Esophagus muscularis mucosa (tissue), 4 donors: Measurements from ENCODE around the gene MAST3. TPM values are rescaled to one million over a fixed set of nuclear protein-coding genes. Genes with fewer than 3 reads are reported as not detected.

Source experiments
- DNase-seq: peaks from one replicate; pipeline ENCODE4 v3.0.0-alpha.2; 2017; ENCODE audit errors: extremely low spot score
- H3K27ac ChIP-seq, 4 donors: fragments of 200-600 bp; sonication (generic); replicated peaks in 1 of 4; 1 replicate in 3 of 4; 2 replicates in 1 of 4; pipeline ENCODE4 v1.5.1; 2016 to 2019; ENCODE audit warnings: mild to moderate bottlenecking in 1 of 4
- H3K27me3 ChIP-seq, 4 donors: fragments of 200-600 bp; sonication (generic); one replicate each; pipeline versions ENCODE4 v1.5.1 to v1.6.0; 2016 to 2019
- H3K36me3 ChIP-seq, 4 donors: fragments of 200-600 bp; sonication (generic); one replicate each; pipeline ENCODE4 v1.5.1; 2016 to 2019
- H3K4me1 ChIP-seq, 4 donors: fragments of 200-600 bp; sonication (generic); one replicate each; pipeline ENCODE4 v1.5.1; 2016 to 2019
- H3K4me3 ChIP-seq, 4 donors: fragments of 200-600 bp; sonication (generic); 1 replicate in 2 of 4; 2 replicates in 2 of 4; pipeline ENCODE4 v1.5.1; 2016 to 2019; ENCODE audit warnings: mild to moderate bottlenecking in 4 of 4, moderate library complexity in 1 of 4
- H3K9me3 ChIP-seq, 4 donors: fragments of 200-600 bp; sonication (generic); 1 replicate in 3 of 4; 2 replicates in 1 of 4; pipeline ENCODE4 v1.5.1; 2016 to 2019
- EP300 ChIP-seq: sonication (generic); formaldehyde crosslinking; IDR thresholded peaks from one replicate; pipeline ENCODE4 v1.6.1; 2017; ENCODE audit warnings: antibody characterized with exemption
- POLR2A ChIP-seq: fragments of 450-650 bp; IDR thresholded peaks from one replicate; pipeline ENCODE4 v1.6.1; 2017; ENCODE audit warnings: antibody characterized with exemption, moderate library complexity, mild to moderate bottlenecking, low read depth
- POLR2AphosphoS5 ChIP-seq, 2 donors: sonication (generic); formaldehyde crosslinking; IDR thresholded peaks; one replicate each; pipeline ENCODE4 v1.6.1; 2017; ENCODE audit warnings: antibody characterized with exemption in 2 of 2
- WGBS: methylation state at CpG from one replicate; pipeline ENCODE4 v1.1.5; 2018; 5-methylcytosine and 5-hydroxymethylcytosine counted together
- intact Hi-C: fragments of 100-400 bp; cut with DNase I; formaldehyde crosslinking; loops from one replicate; pipeline ENCODE4 v1.15.1; 2023
- total RNA-seq, 4 donors: library from RNA; depleted of rRNA; stranded (reverse); fragments of >200 nt; gene quantifications; one replicate each; pipeline versions ENCODE4 v1.1.0 to v1.2.1, GENCODE V29; 2016
- TF ChIP-seq, protein P1 (sequence below), 3 experiments: fragments of 200-600 bp in 2 of 3; fragments of 450-650 bp in 1 of 3; sonication (generic) in 2 of 3; IDR thresholded peaks; one replicate each; pipeline ENCODE4 v1.5.1; 2017 to 2019; ENCODE audit warnings: antibody characterized with exemption in 3 of 3, mild to moderate bottlenecking in 2 of 3, moderate library complexity in 1 of 3

Gene MAST3
- total RNA-seq, 4 donors from 2014 or later, result 5.0 to 8.5 (median 6.4) TPM

DNA sequence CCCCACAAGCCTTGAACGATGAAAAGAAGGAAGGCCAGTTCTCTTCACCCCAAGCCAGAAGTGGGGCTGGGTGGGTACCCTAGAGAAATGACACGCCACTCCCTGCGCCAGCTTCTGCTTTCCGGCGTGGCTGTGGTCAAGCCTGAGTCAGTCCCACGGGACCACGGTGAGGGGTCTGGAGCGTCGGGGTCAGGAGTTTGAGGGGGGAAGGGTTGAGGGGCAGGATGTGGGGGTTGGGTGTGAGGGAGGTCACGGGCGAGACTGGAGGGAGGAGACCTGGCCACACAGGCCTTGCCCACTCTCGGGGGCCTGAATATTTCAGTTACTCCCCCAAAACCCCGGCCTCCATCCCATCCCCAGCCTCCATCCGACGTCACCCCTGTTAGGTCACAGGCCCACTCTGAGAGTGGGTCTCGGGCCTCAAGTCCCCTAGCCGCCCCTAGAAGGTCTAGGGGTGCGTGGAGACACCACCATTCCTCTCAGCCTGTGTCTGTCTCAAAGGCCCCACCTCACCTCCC, 75.5 kb downstream of the MAST3 start:
- no peak for TF ChIP-seq POLR2AphosphoS5 (IDR thresholded peaks at IDR 0.05)
- TF ChIP-seq EP300, result no peak
- TF ChIP-seq, protein P1, sequence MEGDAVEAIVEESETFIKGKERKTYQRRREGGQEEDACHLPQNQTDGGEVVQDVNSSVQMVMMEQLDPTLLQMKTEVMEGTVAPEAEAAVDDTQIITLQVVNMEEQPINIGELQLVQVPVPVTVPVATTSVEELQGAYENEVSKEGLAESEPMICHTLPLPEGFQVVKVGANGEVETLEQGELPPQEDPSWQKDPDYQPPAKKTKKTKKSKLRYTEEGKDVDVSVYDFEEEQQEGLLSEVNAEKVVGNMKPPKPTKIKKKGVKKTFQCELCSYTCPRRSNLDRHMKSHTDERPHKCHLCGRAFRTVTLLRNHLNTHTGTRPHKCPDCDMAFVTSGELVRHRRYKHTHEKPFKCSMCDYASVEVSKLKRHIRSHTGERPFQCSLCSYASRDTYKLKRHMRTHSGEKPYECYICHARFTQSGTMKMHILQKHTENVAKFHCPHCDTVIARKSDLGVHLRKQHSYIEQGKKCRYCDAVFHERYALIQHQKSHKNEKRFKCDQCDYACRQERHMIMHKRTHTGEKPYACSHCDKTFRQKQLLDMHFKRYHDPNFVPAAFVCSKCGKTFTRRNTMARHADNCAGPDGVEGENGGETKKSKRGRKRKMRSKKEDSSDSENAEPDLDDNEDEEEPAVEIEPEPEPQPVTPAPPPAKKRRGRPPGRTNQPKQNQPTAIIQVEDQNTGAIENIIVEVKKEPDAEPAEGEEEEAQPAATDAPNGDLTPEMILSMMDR (IDR thresholded peaks at IDR 0.05), result no peak
- TF ChIP-seq POLR2A, result no peak
- Histone ChIP-seq H3K4me1 (peaks cover 15 to 34% (median 26%) of the 10 kb centered on the region in 4 donors), H3K9me3 (no peaks in the 10 kb centered on the region), H3K27ac (peak overlapping the region; percentile 29 to 72 (median 60)), H3K36me3 (peaks cover 6 to 20% (median 17%) of the 10 kb centered on the region in 4 donors), H3K27me3 (no peaks in the 10 kb centered on the region), H3K4me3 (peak overlapping the region; percentile 63 to 83 (median 72))
- DNase-seq, result no peak
- intact Hi-C loops, result no loop called here
- WGBS, result 40% methylated on average over 1 of the region's 18 CpGs

DNA sequence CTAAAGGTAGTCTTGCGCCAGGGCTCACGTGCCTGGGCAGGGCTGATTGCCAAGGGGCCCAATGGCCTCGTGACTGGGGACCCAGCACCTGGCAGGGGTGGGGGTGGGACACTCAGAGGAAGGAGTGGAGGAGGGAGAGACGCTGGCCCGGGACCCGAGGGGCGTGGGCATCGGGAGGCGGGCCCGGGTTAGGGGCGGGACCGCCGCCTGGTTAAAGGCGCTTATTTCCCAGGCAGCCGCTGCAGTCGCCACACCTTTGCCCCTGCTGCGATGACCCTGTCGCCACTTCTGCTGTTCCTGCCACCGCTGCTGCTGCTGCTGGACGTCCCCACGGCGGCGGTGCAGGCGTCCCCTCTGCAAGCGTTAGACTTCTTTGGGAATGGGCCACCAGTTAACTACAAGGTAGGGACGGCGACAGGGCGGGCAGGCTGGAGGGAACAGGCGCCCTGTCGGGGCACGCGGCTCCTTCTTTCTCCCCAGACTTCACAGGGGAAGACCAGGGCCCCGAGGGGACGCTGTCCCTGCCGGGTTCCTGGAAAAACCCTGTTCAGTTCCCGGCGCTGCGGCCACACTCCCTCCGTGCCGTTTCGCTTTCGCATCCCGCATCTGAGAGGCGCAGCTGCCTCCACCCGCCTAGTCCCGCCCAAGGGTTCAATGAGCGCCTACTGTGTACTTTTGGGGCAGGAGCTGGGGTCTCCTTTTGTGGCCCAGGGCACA, 76.2 kb downstream of the MAST3 start, which contains the start of gene IFI30:
Gene IFI30 (plus strand): TSS at position 242 of the 717 bp plus-strand sequence. CDS start 29 bp downstream, at position 271.
- Histone ChIP-seq H3K4me1 (peaks cover 15 to 34% (median 26%) of the 10 kb centered on the region in 4 donors), H3K36me3 (peaks cover 6 to 14% (median 12%) of the 10 kb centered on the region in 4 donors), H3K27me3 (no peaks in the 10 kb centered on the region), H3K9me3 (no peaks in the 10 kb centered on the region), H3K27ac (peak within 1 kb of the TSS; percentile 29 to 72 (median 60)), H3K4me3 (peak within 1 kb of the TSS; percentile 63 to 83 (median 72))
- TF ChIP-seq EP300 (no peak), POLR2A (peak; percentile 31), POLR2AphosphoS5 (IDR thresholded peaks at IDR 0.05) (peak; percentile 51 to 61)
- TF ChIP-seq, protein P1 (IDR thresholded peaks at IDR 0.05), result no peak
- 0% methylated on average over 31 of the region's 47 CpGs for WGBS
- intact Hi-C loops, result no loop called here
- DNase-seq, result no peak

DNA sequence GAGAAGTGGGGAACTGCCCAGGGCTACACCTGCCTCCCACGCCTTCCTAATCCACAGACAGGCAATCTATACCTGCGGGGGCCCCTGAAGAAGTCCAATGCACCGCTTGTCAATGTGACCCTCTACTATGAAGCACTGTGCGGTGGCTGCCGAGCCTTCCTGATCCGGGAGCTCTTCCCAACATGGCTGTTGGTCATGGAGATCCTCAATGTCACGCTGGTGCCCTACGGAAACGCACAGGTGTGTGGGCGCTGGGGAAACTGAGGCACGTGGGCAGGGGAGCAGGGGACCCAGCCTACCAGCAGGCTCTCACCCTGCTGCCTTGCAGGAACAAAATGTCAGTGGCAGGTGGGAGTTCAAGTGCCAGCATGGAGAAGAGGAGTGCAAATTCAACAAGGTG, 77.4 kb downstream of the MAST3 start:
- peaks cover 0 to 1% (median under 1%) of the 10 kb centered on the region in 4 donors for H3K36me3 ChIP-seq
- H3K27me3 ChIP-seq, result no peaks in the 10 kb centered on the region
- 87% methylated on average over 10 of the region's 11 CpGs for WGBS
- DNase-seq, result no peak
- TF ChIP-seq, protein P1 (IDR thresholded peaks at IDR 0.05), result no peak
- no peak for TF ChIP-seq POLR2A
- no peak for TF ChIP-seq POLR2AphosphoS5 (IDR thresholded peaks at IDR 0.05)
- no peak for TF ChIP-seq EP300
- no peak overlapping the region for H3K27ac ChIP-seq
- H3K4me3 ChIP-seq, result peak overlapping the region; percentile 63 to 83 (median 72)
- peaks cover 15 to 34% (median 26%) of the 10 kb centered on the region in 4 donors for H3K4me1 ChIP-seq
- no peaks in the 10 kb centered on the region for H3K9me3 ChIP-seq
- intact Hi-C loops, result no loop called here

DNA sequence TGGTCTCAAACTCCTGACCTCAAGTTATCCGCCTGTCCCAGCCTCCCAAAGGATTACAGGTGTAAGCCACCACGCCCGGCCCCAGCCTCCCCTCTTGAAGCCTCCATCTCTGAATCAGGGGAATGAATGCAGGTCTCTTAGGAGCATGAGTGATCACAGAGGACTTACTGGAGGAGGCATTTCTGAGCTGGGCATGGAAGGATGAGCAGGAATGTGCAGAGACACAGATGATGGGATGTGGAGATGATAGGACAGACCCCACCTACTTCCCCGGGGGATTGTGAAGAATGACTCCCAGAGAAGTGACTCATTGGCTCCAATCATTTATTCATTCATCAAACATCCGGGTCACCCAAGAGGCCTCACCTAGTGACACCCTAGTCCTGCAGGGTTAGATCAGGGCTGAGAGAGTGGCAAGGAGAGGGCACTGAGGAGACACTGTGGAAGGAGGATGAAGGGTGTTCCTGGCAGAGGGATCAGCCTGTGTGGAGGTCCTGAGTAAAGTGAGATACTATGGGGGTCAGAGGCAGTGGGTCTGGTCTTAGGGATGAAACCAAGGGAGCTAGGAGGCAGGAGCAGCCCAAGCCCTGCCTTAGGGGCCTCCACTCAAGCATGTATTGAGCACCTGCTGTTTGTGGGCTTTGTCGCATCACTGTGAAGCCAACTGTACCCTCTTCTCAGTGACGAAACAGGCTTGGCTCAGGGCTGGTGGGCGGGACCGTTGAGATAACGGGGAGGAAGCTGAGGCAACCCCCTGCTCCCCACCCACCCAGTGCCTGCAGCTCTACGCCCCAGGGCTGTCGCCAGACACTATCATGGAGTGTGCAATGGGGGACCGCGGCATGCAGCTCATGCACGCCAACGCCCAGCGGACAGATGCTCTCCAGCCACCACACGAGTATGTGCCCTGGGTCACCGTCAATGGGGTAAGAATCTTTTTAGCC, 79.1 kb downstream of the MAST3 start:
- H3K4me1 ChIP-seq, result peaks cover 15 to 28% (median 22%) of the 10 kb centered on the region in 4 donors
- no peaks in the 10 kb centered on the region for H3K36me3 ChIP-seq
- H3K27me3 ChIP-seq, result no peaks in the 10 kb centered on the region
- H3K4me3 ChIP-seq, result no peak overlapping the region
- 81% methylated on average over 8 of the region's 19 CpGs for WGBS
- TF ChIP-seq POLR2AphosphoS5 (IDR thresholded peaks at IDR 0.05), result no peak
- no peak for TF ChIP-seq EP300
- TF ChIP-seq, protein P1 (IDR thresholded peaks at IDR 0.05), result no peak
- TF ChIP-seq POLR2A, result no peak
- DNase-seq, result no peak
- intact Hi-C loops, result no loop called here
- H3K27ac ChIP-seq, result no peak overlapping the region
- no peaks in the 10 kb centered on the region for H3K9me3 ChIP-seq
